Immature natural killer cell (primary cell): Measurements from ENCODE around the gene RNF13. TPM values are rescaled to one million over a fixed set of nuclear protein-coding genes. Genes with fewer than 3 reads are reported as not detected.
A peak's percentile ranks its signal among the peaks of the same experiment; 100 is the strongest.
"Not testable (repeated sequence)": the region's sequence is repeated elsewhere in the genome, so short reads cannot be mapped to it uniquely, and the experiment has no call there.

Experiments used
- DNase-seq, 3 donors: peaks; one replicate each; pipeline ENCODE4 v3.0.0; 2022; ENCODE audit warnings: mixed read lengths in 1 of 3
- H3K27ac Mint-ChIP-seq, 6 donors: one replicate each; pipeline ENCODE4 v1.8.0; 2020; ENCODE audit warnings: mixed read lengths in 6 of 6, mild to moderate bottlenecking in 5 of 6, inconsistent platforms in 4 of 6, moderate library complexity in 3 of 6
- H3K27me3 Mint-ChIP-seq, 3 donors: one replicate each; pipeline ENCODE4 v1.8.0; 2020 to 2021; ENCODE audit warnings: low read depth in 3 of 3, mild to moderate bottlenecking in 3 of 3, mixed read lengths in 3 of 3, moderate library complexity in 3 of 3, inconsistent platforms in 1 of 3
- H3K36me3 Mint-ChIP-seq, 3 donors: one replicate each; pipeline ENCODE4 v1.8.0; 2020; ENCODE audit warnings: mixed read lengths in 3 of 3, inconsistent platforms in 2 of 3, mild to moderate bottlenecking in 2 of 3
- H3K4me1 Mint-ChIP-seq, 2 donors: one replicate each; pipeline ENCODE4 v1.8.0; 2020; ENCODE audit warnings: inconsistent platforms in 2 of 2, mild to moderate bottlenecking in 2 of 2, mixed read lengths in 2 of 2, moderate library complexity in 1 of 2
- H3K4me3 Mint-ChIP-seq, 5 donors: one replicate each; pipeline ENCODE4 v1.8.0; 2020; ENCODE audit warnings: mild to moderate bottlenecking in 5 of 5, mixed read lengths in 5 of 5, inconsistent platforms in 3 of 5, moderate library complexity in 3 of 5
- H3K9me3 Mint-ChIP-seq, 6 donors: one replicate each; pipeline ENCODE4 v1.8.0; 2020; ENCODE audit warnings: mild to moderate bottlenecking in 6 of 6, mixed read lengths in 6 of 6, inconsistent platforms in 4 of 6, moderate library complexity in 3 of 6
- polyA plus RNA-seq, 3 donors: library from polyadenylated mRNA; unstranded; fragments of 300-500 nt; fragmentation: Illumina TruSeq; gene quantifications; one replicate each; pipeline ENCODE4 v1.2.3, GENCODE V29; 2021

Gene RNF13
- polyA plus RNA-seq, 3 donors from 2014 or later, result 116 to 145 (median 142) TPM

- Mint-ChIP-seq H3K36me3 (peaks cover 4 to 6% (median 4%) of the 10 kb centered on the region in 3 donors), H3K27ac (no peak overlapping the region), H3K4me3 (no peak overlapping the region), H3K27me3 (peaks cover 0 to 2% (median 0%) of the 10 kb centered on the region in 3 donors), H3K9me3 (no peaks in the 10 kb centered on the region), H3K4me1 (peaks cover 0 to 6% of the 10 kb centered on the region in 2 donors)
- DNase-seq, result no peak
These were observed 88.8 kb downstream of the RNF13 start for GRCh38 chr3:149901770-149902169.

DNA sequence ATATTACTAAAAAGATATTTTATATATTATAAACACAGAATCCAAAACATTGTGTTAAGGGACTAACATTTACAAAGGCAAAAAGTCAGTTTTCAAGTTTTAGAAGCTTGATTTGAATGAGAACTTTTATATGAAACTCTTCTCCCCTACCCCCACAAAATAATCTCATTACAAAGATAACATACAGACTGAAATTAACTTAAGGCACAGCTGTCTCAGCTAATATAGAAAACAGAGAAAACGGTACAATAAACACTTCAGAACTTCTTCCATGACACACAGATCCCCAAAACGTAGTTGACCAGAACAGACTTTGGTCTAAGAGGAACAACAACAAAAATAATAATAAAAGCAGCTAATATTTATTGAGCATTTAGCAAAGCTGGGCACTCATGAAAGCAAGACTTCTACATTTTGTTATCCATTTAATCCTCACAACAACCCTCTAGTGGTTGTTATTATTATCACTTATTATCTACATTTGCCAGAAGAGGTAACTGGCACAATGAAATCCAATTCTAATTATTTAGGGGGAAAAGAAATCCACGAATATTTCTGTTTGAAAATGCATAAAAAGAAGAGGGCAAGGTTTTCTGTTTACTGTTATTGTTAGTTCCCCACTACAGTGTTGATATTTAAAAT is 89.6 kb downstream of the RNF13 start:
- no peak for DNase-seq
- H3K9me3 Mint-ChIP-seq, result no peaks in the 10 kb centered on the region
- H3K27ac Mint-ChIP-seq, result no peak overlapping the region
- no peak overlapping the region for H3K4me3 Mint-ChIP-seq
- H3K27me3 Mint-ChIP-seq, result peaks cover 0 to 2% (median 0%) of the 10 kb centered on the region in 3 donors
- peaks cover 0 to 2% of the 10 kb centered on the region in 2 donors for H3K4me1 Mint-ChIP-seq
- H3K36me3 Mint-ChIP-seq, result peaks cover under 1 to 4% (median 4%) of the 10 kb centered on the region in 3 donors

DNA sequence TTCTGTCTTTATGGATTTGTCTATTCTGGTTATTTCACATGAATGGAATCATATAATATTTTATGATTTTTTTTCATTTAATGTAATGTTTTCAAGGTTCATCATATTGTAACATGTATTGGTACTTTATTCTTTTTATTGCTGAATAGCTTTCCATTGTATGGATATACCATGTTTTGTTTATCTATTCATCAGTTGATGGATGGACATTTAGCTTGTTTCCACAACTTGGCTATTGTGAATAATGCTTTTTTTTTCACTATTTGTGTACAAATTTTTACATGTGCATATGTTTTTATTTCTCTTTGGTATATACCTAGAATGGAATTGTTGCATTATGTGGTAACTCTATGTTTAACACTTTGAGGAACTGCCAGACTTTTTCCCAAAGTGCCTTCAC is 93.0 kb downstream of the RNF13 start:
- Mint-ChIP-seq H3K9me3 (no peaks in the 10 kb centered on the region), H3K4me3 (no peak overlapping the region), H3K36me3 (peaks cover 0 to 12% (median 0%) of the 10 kb centered on the region in 3 donors), H3K27me3 (peaks cover 0 to 2% (median 0%) of the 10 kb centered on the region in 3 donors), H3K27ac (no peak overlapping the region), H3K4me1 (peaks cover 0 to 7% of the 10 kb centered on the region in 2 donors)
- no peak for DNase-seq

GRCh38 chr3:149908424-149908957 is 95.5 kb downstream of the RNF13 start:
- Mint-ChIP-seq H3K36me3 (peaks cover 4 to 20% (median 4%) of the 10 kb centered on the region in 3 donors), H3K27me3 (peaks cover 0 to 2% (median 0%) of the 10 kb centered on the region in 3 donors), H3K9me3 (no peaks in the 10 kb centered on the region), H3K4me1 (peaks cover 0 to 7% of the 10 kb centered on the region in 2 donors), H3K4me3 (no peak overlapping the region), H3K27ac (peak overlapping the region in 1 of 6 donors; percentile 48)
- no peak for DNase-seq

GRCh38 chr3:149909923-149910322 is 96.9 kb downstream of the RNF13 start:
- no peaks in the 10 kb centered on the region for H3K9me3 Mint-ChIP-seq
- H3K27ac Mint-ChIP-seq, result peak overlapping the region in 1 of 6 donors; percentile 11
- peaks cover 0 to 2% (median 0%) of the 10 kb centered on the region in 3 donors for H3K27me3 Mint-ChIP-seq
- H3K36me3 Mint-ChIP-seq, result peaks cover 9 to 29% (median 10%) of the 10 kb centered on the region in 3 donors
- DNase-seq, result no peak
- H3K4me3 Mint-ChIP-seq, result no peak overlapping the region
- H3K4me1 Mint-ChIP-seq, result peaks cover 0 to 7% of the 10 kb centered on the region in 2 donors

- DNase-seq, result no peak
- no peaks in the 10 kb centered on the region for H3K9me3 Mint-ChIP-seq
- H3K4me3 Mint-ChIP-seq, result no peak overlapping the region
- H3K4me1 Mint-ChIP-seq, result peaks cover 0 to 1% of the 10 kb centered on the region in 2 donors
- H3K27ac Mint-ChIP-seq, result no peak overlapping the region
- peaks cover 10 to 31% (median 29%) of the 10 kb centered on the region in 3 donors for H3K36me3 Mint-ChIP-seq
- H3K27me3 Mint-ChIP-seq, result no peaks in the 10 kb centered on the region
These were observed 104.2 kb downstream of the RNF13 start for GRCh38 chr3:149917124-149917667.

- peaks cover 0 to 1% of the 10 kb centered on the region in 2 donors for H3K4me1 Mint-ChIP-seq
- no peak for DNase-seq
- H3K36me3 Mint-ChIP-seq, result peaks cover 6 to 21% (median 19%) of the 10 kb centered on the region in 3 donors
- H3K27ac Mint-ChIP-seq, result no peak overlapping the region
- H3K9me3 Mint-ChIP-seq, result no peaks in the 10 kb centered on the region
- H3K27me3 Mint-ChIP-seq, result no peaks in the 10 kb centered on the region
- H3K4me3 Mint-ChIP-seq, result no peak overlapping the region
These were observed 106.5 kb downstream of the RNF13 start for GRCh38 chr3:149919509-149919908.

DNA sequence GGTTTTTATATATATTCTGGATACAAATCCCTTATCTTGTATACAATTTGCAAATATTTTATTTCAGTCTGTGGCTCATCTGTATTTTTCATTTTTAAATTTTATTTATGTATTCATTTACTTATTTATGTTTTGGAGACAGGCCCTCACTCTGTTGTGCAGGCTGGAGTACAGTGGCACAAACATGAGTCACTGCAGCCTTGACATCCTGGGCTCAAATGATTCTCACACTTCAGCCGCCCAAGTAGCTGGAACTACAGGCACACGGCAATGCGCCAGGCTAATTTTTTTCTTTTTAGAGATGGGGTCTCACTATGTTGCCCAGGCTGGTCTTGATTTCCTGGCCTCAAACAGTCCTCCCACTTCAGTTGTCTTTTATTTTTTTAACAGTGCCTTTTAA is 107.1 kb downstream of the RNF13 start:
- H3K9me3 Mint-ChIP-seq, result no peaks in the 10 kb centered on the region
- DNase-seq, result no peak
- H3K27me3 Mint-ChIP-seq, result no peaks in the 10 kb centered on the region
- H3K4me3 Mint-ChIP-seq, result no peak overlapping the region
- peaks cover 0 to 1% of the 10 kb centered on the region in 2 donors for H3K4me1 Mint-ChIP-seq
- H3K36me3 Mint-ChIP-seq, result peaks cover 6 to 19% (median 19%) of the 10 kb centered on the region in 3 donors
- H3K27ac Mint-ChIP-seq, result no peak overlapping the region

- Mint-ChIP-seq H3K4me1 (peaks cover 18 to 53% of the 10 kb centered on the region in 2 donors), H3K36me3 (peaks cover 0 to 15% (median 12%) of the 10 kb centered on the region in 3 donors), H3K4me3 (no peak overlapping the region), H3K9me3 (no peaks in the 10 kb centered on the region), H3K27ac (no peak overlapping the region), H3K27me3 (peaks cover 0 to 2% (median 0%) of the 10 kb centered on the region in 3 donors)
- no peak for DNase-seq
These were observed 120.0 kb downstream of the RNF13 start for GRCh38 chr3:149933008-149933407.

DNA sequence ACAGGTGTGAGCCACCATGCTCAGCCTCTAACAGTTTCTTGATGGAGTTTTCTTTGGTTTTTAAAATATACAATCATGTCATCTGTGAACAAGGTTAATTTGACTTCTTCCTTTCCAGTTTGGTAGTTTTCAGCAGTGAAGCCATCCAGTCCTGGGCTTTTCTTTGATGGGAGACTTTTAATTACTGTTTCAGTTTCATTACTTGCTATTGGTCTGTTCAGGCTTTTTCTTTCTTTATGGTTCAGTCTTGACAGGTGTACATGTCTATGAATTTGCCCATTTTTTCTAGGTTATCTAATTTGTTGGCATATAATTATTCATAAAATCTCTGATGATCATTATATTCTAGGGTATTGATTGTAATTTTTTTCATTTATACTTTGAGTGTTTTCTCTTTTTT is 120.8 kb downstream of the RNF13 start:
- DNase-seq, result no peak
- Mint-ChIP-seq H3K36me3 (peaks cover 0 to 12% (median 11%) of the 10 kb centered on the region in 3 donors), H3K27ac (peak overlapping the region in 3 of 6 donors; percentile 1 to 66 (median 42))

DNA sequence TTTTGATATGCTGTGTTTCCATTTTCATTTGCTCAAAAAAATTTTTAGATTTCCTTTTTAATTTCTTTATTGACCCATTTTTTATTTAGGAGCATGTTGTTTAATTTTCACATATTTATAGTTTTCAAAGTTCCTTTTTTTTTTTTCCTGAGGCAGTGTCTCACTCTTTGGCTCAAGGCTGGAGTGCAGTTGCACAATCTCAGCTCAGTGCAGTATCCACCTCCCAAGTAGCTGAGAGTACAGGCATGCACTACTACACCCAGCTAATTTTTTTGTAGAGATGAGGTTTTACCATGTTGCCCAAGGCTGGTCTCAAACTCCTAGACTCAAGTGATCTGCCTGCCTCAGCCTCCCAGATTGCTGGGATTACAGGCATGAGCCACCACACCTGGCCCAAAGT is 121.5 kb downstream of the RNF13 start:
- H3K9me3 Mint-ChIP-seq, result no peaks in the 10 kb centered on the region
- H3K27me3 Mint-ChIP-seq, result peaks cover 0 to 2% (median 0%) of the 10 kb centered on the region in 3 donors
- peaks cover 16 to 60% of the 10 kb centered on the region in 2 donors for H3K4me1 Mint-ChIP-seq
- H3K4me3 Mint-ChIP-seq, result no peak overlapping the region
- H3K27ac Mint-ChIP-seq, result peak overlapping the region in 2 of 6 donors; percentile 1 to 14
- peaks cover 5 to 14% (median 11%) of the 10 kb centered on the region in 3 donors for H3K36me3 Mint-ChIP-seq
- DNase-seq, result no peak

More for the DNA sequence above, 120.8 kb downstream of the RNF13 start:
- Mint-ChIP-seq H3K4me3 (no peak overlapping the region), H3K27me3 (peaks cover 0 to 2% (median 0%) of the 10 kb centered on the region in 3 donors), H3K4me1 (peaks cover 18 to 53% of the 10 kb centered on the region in 2 donors), H3K9me3 (no peaks in the 10 kb centered on the region)

DNA sequence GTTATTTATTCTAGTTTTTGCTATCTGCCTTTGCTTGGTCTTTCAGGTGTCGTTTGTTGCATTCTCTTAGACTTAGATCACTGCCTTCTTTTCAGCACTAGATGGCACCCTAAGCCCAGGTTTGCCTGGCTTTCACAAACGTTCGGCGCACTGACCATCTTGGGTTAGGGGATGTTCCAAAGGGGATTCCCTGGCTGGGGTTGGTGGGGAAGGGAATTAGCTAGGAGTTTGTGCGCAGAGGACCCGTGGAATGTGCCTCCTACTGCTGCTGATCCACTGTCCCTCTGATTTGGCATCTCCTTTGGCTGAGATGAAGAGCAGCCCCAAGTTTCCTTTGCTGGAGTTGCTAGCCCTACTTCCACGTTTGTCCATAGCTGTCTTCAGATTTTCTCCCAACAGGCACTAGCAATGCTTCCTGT is 123.8 kb downstream of the RNF13 start:
- Mint-ChIP-seq H3K4me3 (no peak overlapping the region), H3K9me3 (no peaks in the 10 kb centered on the region), H3K27ac (no peak overlapping the region), H3K27me3 (peaks cover 0 to 2% (median 0%) of the 10 kb centered on the region in 3 donors), H3K36me3 (peaks cover 5 to 11% (median 10%) of the 10 kb centered on the region in 3 donors), H3K4me1 (peaks cover 16 to 68% of the 10 kb centered on the region in 2 donors)
- peak; percentile 9 to 40 (median 12) for DNase-seq

GRCh38 chr3:149938392-149939055 is 125.5 kb downstream of the RNF13 start:
- not testable (repeated sequence) for H3K27me3 Mint-ChIP-seq, H3K27ac Mint-ChIP-seq, DNase-seq, H3K9me3 Mint-ChIP-seq, H3K4me3 Mint-ChIP-seq
- H3K4me1 Mint-ChIP-seq, result peaks cover 13 to 71% of the 10 kb centered on the region in 2 donors
- peaks cover 5 to 17% (median 5%) of the 10 kb centered on the region in 3 donors for H3K36me3 Mint-ChIP-seq
